ENCODE data around the gene DTNBP1.

DNA sequence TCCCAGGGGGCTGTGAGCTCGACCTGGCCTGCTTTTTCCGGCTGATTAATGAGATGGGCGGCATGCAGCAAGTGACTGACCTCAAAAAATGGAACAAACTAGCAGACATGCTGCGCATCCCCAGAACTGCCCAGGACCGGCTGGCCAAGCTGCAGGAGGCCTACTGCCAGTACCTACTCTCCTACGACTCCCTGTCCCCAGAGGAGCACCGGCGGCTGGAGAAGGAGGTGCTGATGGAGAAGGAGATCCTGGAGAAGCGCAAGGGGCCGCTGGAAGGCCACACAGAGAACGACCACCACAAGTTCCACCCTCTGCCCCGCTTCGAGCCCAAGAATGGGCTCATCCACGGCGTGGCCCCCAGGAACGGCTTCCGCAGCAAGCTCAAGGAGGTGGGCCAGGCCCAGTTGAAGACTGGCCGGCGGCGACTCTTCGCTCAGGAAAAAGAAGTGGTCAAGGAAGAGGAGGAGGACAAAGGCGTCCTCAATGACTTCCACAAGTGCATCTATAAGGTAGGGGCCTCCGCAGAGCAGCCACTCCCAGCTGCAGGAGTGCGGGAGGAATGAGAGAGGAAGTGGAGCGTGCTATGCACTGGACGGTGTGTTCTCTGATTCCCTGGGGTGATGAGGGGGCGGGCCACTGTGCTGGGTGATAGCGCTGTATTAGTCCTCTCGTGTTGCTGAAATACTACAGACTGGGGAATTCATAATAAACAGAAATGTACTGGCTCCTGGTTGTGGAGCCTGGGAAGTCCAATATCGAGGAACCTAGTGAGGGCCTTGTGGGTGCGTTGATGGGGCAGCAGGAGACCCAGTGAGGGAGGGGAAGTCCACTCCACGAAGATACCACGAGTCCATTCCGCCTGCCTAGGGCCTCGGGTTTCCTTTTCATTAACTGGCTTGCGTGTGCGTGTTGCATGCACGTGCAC is 161.7 kb downstream of the DTNBP1 start:
- TF ChIP-seq, protein P1, sequence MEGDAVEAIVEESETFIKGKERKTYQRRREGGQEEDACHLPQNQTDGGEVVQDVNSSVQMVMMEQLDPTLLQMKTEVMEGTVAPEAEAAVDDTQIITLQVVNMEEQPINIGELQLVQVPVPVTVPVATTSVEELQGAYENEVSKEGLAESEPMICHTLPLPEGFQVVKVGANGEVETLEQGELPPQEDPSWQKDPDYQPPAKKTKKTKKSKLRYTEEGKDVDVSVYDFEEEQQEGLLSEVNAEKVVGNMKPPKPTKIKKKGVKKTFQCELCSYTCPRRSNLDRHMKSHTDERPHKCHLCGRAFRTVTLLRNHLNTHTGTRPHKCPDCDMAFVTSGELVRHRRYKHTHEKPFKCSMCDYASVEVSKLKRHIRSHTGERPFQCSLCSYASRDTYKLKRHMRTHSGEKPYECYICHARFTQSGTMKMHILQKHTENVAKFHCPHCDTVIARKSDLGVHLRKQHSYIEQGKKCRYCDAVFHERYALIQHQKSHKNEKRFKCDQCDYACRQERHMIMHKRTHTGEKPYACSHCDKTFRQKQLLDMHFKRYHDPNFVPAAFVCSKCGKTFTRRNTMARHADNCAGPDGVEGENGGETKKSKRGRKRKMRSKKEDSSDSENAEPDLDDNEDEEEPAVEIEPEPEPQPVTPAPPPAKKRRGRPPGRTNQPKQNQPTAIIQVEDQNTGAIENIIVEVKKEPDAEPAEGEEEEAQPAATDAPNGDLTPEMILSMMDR (IDR thresholded peaks at IDR 0.05), result no peak
- TF ChIP-seq POLR2A (IDR thresholded peaks at IDR 0.05), result no peak

All from adrenal gland (tissue), 5 donors.